Peyer's patch (tissue), 4 donors: ENCODE results near the gene COMTD1. TPM values are rescaled to one million over a fixed set of nuclear protein-coding genes. Genes with fewer than 3 reads are reported as not detected.

Experiments used
- DNase-seq, 3 donors: peaks; one replicate each; pipeline ENCODE4 v3.0.0-alpha.2; 2017 to 2019
- H3K27ac ChIP-seq, 4 donors: fragments of 200-600 bp; sonication (generic); one replicate each; pipeline ENCODE4 v1.5.1; 2016 to 2019
- H3K27me3 ChIP-seq, 2 donors: fragments of 200-600 bp; sonication (generic); one replicate each; pipeline ENCODE4 v1.5.1; 2019
- H3K36me3 ChIP-seq, 3 donors: fragments of 200-600 bp; sonication (generic); one replicate each; pipeline ENCODE4 v1.5.1; 2016 to 2019
- H3K4me1 ChIP-seq, 4 donors: fragments of 200-600 bp; sonication (generic); one replicate each; pipeline ENCODE4 v1.5.1; 2016 to 2019
- H3K4me3 ChIP-seq, 4 donors: fragments of 200-600 bp; sonication (generic); 1 replicate in 3 of 4; 2 replicates in 1 of 4; pipeline ENCODE4 v1.5.1; 2016 to 2019; ENCODE audit warnings: mild to moderate bottlenecking in 1 of 4
- H3K9me3 ChIP-seq, 4 donors: fragments of 200-600 bp; sonication (generic); one replicate each; pipeline ENCODE4 v1.5.1; 2016 to 2019; ENCODE audit warnings: mild to moderate bottlenecking in 1 of 4
- POLR2A ChIP-seq, 2 donors: fragments of 450-650 bp; IDR thresholded peaks; one replicate each; pipeline ENCODE4 v1.5.1; 2017; ENCODE audit warnings: antibody characterized with exemption in 2 of 2, mild to moderate bottlenecking in 2 of 2, moderate library complexity in 2 of 2
- total RNA-seq, 4 donors: library from RNA; depleted of rRNA; stranded (reverse); fragments of >200 nt; gene quantifications; one replicate each; pipeline ENCODE4 v1.1.0, GENCODE V29; 2016
- TF ChIP-seq, protein P1 (sequence below), 6 experiments: fragments of 450-650 bp in 4 of 6; fragments of 200-600 bp in 2 of 6; sonication (generic) in 1 of 6; IDR thresholded peaks; one replicate each; pipeline ENCODE4 v1.5.1; 2017 to 2019; ENCODE audit warnings: antibody characterized with exemption in 6 of 6, mild to moderate bottlenecking in 3 of 6, moderate library complexity in 1 of 6

Gene COMTD1
- total RNA-seq, 4 donors from 2014 or later, result 86.6 to 205 (median 147) TPM

DNA sequence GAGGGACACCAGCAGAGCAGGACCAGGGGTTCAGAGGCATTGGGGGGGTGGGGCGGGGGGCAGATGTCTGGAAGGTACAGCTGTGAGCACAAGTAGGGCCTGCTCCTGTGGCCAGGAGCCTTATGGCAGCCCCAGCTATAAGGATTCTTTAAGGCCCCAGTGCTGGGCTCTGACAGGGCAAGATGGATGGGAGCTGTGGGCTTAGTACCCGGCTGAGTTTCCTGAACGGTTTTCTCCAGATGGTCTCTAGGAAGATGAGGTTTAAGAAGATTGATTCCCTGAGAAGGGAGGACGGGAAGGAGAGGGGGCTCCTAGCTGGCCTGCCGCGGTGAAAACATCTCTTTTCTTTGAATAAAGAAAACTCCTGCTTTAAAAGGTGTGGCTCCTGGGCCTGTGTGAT, 30.1 kb upstream of the COMTD1 start:
- H3K27me3 ChIP-seq, result no peaks in the 10 kb centered on the region
- peaks cover 0 to 4% (median 0%) of the 10 kb centered on the region in 4 donors for H3K9me3 ChIP-seq
- no peak for TF ChIP-seq POLR2A (IDR thresholded peaks at IDR 0.05)
- TF ChIP-seq, protein P1, sequence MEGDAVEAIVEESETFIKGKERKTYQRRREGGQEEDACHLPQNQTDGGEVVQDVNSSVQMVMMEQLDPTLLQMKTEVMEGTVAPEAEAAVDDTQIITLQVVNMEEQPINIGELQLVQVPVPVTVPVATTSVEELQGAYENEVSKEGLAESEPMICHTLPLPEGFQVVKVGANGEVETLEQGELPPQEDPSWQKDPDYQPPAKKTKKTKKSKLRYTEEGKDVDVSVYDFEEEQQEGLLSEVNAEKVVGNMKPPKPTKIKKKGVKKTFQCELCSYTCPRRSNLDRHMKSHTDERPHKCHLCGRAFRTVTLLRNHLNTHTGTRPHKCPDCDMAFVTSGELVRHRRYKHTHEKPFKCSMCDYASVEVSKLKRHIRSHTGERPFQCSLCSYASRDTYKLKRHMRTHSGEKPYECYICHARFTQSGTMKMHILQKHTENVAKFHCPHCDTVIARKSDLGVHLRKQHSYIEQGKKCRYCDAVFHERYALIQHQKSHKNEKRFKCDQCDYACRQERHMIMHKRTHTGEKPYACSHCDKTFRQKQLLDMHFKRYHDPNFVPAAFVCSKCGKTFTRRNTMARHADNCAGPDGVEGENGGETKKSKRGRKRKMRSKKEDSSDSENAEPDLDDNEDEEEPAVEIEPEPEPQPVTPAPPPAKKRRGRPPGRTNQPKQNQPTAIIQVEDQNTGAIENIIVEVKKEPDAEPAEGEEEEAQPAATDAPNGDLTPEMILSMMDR (IDR thresholded peaks at IDR 0.05), result no peak
- H3K4me1 ChIP-seq, result peaks cover 0 to 15% (median 0%) of the 10 kb centered on the region in 4 donors
- no peak overlapping the region for H3K27ac ChIP-seq
- no peaks in the 10 kb centered on the region for H3K36me3 ChIP-seq
- no peak for DNase-seq
- no peak overlapping the region for H3K4me3 ChIP-seq

DNA sequence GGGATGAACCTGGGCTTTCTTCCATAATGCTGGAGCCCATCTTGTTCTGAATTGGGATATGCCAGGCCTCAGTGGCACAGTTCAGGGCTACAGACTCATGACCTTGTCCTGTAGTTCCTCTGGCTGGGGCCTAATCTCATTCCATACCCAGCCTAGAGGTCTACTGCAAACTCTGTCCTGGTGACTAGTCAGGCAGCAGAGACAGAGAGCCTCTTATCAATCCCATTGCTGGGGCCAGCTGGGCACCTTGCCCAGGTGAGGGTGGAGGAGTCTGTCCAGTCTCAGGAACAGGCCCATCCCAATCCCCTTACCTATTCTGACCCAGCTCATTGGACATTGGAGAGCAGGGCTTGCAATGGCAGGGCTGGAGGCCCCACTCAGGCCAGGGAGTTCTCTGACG, 28.0 kb upstream of the COMTD1 start:
- Histone ChIP-seq H3K27me3 (no peaks in the 10 kb centered on the region), H3K27ac (peak overlapping the region in 1 of 4 donors; percentile 71), H3K36me3 (no peaks in the 10 kb centered on the region), H3K9me3 (peaks cover 0 to 6% (median 0%) of the 10 kb centered on the region in 4 donors), H3K4me1 (peaks cover 0 to 15% (median 0%) of the 10 kb centered on the region in 4 donors), H3K4me3 (no peak overlapping the region)
- DNase-seq, result no peak
- TF ChIP-seq, protein P1 (IDR thresholded peaks at IDR 0.05), result no peak
- TF ChIP-seq POLR2A (IDR thresholded peaks at IDR 0.05), result no peak

DNA sequence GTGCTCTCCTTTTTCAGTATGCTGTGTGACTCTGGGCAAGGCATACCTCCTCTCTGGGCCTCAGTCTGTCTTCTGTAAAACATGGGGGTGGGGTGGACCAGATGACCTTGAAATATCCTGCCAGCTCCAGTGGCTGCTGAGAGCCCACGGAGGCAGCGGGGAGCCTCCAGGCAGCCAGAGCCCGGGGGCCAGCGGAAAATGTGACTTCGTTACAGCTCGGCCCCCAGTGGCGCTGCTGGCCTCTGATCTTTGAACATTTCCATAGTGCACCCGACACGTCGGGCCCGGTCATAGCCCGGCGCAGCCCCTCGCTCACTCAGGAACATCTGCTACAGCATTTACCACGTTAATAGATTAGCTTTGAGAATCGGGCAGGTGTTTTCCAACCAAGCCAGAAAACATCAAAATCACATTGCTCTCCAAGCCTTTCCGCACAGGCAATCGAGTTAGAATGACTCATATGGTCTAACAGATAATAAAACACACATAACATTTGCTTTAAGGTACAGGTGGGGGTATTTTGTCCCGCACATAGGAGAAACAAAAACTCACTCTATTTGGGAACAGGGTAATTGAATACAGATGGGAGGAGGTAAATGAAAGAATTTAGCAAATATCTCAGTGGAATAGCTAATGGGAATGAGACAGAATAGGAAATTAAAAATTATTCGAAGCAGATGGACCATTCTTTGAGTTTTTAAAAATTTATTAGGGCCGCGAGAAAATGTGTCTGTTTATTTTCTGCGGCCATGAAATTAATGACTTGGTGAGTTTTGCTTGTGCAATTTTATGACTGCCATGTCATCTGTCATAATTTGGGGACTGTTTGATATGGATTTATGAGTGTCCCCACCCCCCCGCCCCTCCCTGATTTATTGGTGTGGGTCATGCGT, 26.3 kb upstream of the COMTD1 start:
- Histone ChIP-seq H3K9me3 (peaks cover 0 to 6% (median 0%) of the 10 kb centered on the region in 4 donors), H3K27me3 (no peaks in the 10 kb centered on the region), H3K36me3 (no peaks in the 10 kb centered on the region), H3K4me1 (peaks cover 0 to 15% (median 0%) of the 10 kb centered on the region in 4 donors), H3K27ac (peak overlapping the region in 3 of 4 donors; percentile 11 to 71 (median 64)), H3K4me3 (no peak overlapping the region)
- TF ChIP-seq POLR2A (IDR thresholded peaks at IDR 0.05), result no peak
- TF ChIP-seq, protein P1 (IDR thresholded peaks at IDR 0.05), result no peak
- no peak for DNase-seq

DNA sequence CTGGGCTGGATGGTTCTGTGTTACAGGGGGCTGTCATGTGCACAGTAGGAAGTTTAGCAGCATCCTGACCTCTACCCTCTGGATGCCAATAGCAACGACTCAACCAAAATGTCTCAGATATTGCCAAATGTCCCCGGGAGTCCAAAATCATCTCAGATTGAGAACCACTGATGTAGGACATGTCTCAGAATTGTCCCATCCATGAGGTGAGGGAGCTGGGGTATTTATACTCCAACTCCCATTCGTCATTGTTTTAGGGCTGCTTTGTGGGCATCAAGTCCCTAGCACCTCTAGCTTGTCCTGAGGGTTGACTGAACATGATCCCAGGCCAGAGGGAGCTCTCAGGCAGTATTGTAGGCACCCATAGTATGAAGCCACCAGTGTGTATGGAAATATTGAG, 25.2 kb upstream of the COMTD1 start:
- DNase-seq, result no peak
- Histone ChIP-seq H3K27me3 (no peaks in the 10 kb centered on the region), H3K4me3 (no peak overlapping the region), H3K36me3 (no peaks in the 10 kb centered on the region), H3K4me1 (peaks cover 0 to 15% (median 0%) of the 10 kb centered on the region in 4 donors), H3K27ac (no peak overlapping the region), H3K9me3 (peaks cover 0 to 6% (median 0%) of the 10 kb centered on the region in 4 donors)
- TF ChIP-seq, protein P1 (IDR thresholded peaks at IDR 0.05), result no peak
- TF ChIP-seq POLR2A (IDR thresholded peaks at IDR 0.05), result no peak

DNA sequence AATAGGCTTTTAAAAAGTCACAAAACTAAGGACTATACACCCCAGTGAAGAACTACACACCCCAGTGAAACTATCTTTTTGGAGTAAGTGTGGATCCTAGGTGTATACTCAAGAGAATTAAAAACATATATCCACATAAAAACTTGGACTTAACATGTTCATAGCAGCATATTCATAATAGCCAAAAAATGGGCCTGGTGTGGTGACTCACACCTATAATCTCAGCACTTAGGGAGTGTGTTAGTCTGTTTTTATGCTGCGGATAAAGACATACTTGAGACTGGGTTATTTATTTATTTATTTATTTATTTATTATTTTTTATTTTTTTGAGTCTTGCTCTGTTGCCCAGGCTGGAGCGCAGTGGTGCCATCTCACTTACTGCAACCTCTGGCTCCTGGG, 19.0 kb upstream of the COMTD1 start:
- Histone ChIP-seq H3K27ac (no peak overlapping the region), H3K4me1 (peaks cover 0 to 7% (median 0%) of the 10 kb centered on the region in 4 donors), H3K27me3 (no peaks in the 10 kb centered on the region), H3K4me3 (no peak overlapping the region), H3K9me3 (peaks cover 0 to 10% (median 3%) of the 10 kb centered on the region in 4 donors), H3K36me3 (no peaks in the 10 kb centered on the region)
- peak in 1 of 3 donors; percentile 21 for DNase-seq
- no peak for TF ChIP-seq POLR2A (IDR thresholded peaks at IDR 0.05)
- TF ChIP-seq, protein P1 (IDR thresholded peaks at IDR 0.05), result no peak
